Gastroesophageal sphincter (tissue), 4 donors: Measurements from ENCODE around the gene PRKN. TPM values are rescaled to one million over a fixed set of nuclear protein-coding genes. Genes with fewer than 3 reads are reported as not detected.
A peak's percentile ranks its signal among the peaks of the same experiment; 100 is the strongest.

Experiments
- ATAC-seq: fragments of 150-250 bp; one replicate; pipeline ENCODE4 v1.9.1; 2016; ENCODE audit warnings: mild to moderate bottlenecking, moderate library complexity
- H3K27ac ChIP-seq, 4 donors: fragments of 200-600 bp; sonication (generic) in 3 of 4; 1 replicate in 3 of 4; 2 replicates in 1 of 4; pipeline ENCODE4 v1.5.1; 2016 to 2019
- H3K27me3 ChIP-seq: fragments of 200-600 bp; sonication (generic); one replicate; pipeline ENCODE4 v1.5.1; 2019
- H3K36me3 ChIP-seq, 2 donors: fragments of 200-600 bp; sonication (generic); one replicate each; pipeline ENCODE4 v1.5.1; 2019; ENCODE audit warnings: control low read depth in 1 of 2
- H3K4me1 ChIP-seq, 3 donors: fragments of 200-600 bp; sonication (generic); 1 replicate in 2 of 3; 2 replicates in 1 of 3; pipeline ENCODE4 v1.5.1; 2016 to 2019; ENCODE audit warnings: control low read depth in 2 of 3
- H3K4me3 ChIP-seq, 2 donors: fragments of 200-600 bp; sonication (generic); one replicate each; pipeline ENCODE4 v1.5.1; 2019; ENCODE audit warnings: mild to moderate bottlenecking in 1 of 2, moderate library complexity in 1 of 2
- H3K9me3 ChIP-seq, 3 donors: fragments of 200-600 bp; sonication (generic); one replicate each; pipeline ENCODE4 v1.5.1; 2017 to 2019; ENCODE audit warnings: control low read depth in 2 of 3
- EP300 ChIP-seq: sonication (generic); formaldehyde crosslinking; IDR thresholded peaks from one replicate; pipeline ENCODE4 v1.6.1; 2017; ENCODE audit warnings: antibody characterized with exemption, mild to moderate bottlenecking
- POLR2A ChIP-seq, 2 donors: fragments of 450-650 bp; IDR thresholded peaks; one replicate each; pipeline ENCODE4 v1.6.1; 2017; ENCODE audit warnings: antibody characterized with exemption in 2 of 2, mild to moderate bottlenecking in 2 of 2, moderate library complexity in 1 of 2
- POLR2AphosphoS5 ChIP-seq: sonication (generic); formaldehyde crosslinking; IDR thresholded peaks from one replicate; pipeline ENCODE4 v1.6.1; 2017; ENCODE audit warnings: antibody characterized with exemption
- WGBS, 2 donors: methylation state at CpG; one replicate each; pipeline ENCODE4 v1.1.5; 2018; ENCODE audit warnings: low coverage in 1 of 2; 5-methylcytosine and 5-hydroxymethylcytosine counted together
- total RNA-seq, 4 donors: library from RNA; depleted of rRNA; stranded (reverse); fragments of >200 nt; gene quantifications; one replicate each; pipeline ENCODE4 v1.1.0, GENCODE V29; 2016
- TF ChIP-seq, protein P1 (sequence below), 4 experiments: fragments of 200-600 bp in 2 of 4; fragments of 450-650 bp in 2 of 4; sonication (generic) in 1 of 4; IDR thresholded peaks; one replicate each; pipeline ENCODE4 v1.5.1; 2017 to 2019; ENCODE audit warnings: antibody characterized with exemption in 4 of 4, mild to moderate bottlenecking in 2 of 4, moderate library complexity in 2 of 4

PRKN gene
- total RNA-seq, 4 donors from 2014 or later, result 8.4 to 58.6 (median 25.8) TPM

DNA sequence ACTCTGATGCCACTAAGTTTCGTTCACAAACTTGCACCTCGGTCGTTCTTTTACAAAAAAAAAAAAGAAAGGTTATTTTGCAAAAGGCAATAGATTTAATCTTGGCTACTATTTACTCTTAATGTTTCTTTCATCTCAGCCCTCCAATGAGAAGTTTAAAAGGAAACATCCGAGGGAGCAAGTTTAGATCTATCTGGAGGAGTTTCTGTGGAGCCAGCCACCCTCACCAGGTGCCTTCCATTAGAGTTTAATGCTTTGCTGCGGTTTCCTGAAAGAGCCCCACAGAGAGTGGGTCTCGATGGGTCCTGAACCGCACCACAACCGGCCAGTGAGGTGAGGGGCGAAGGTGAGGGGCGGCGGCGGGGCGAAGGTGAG lies 632 bp downstream of the PRKN start:
- peak; percentile 0 for ATAC-seq
- peak overlapping the region; percentile 78 to 94 for H3K4me3 ChIP-seq
- peaks cover 0 to 4% (median 0%) of the 10 kb centered on the region in 3 donors for H3K9me3 ChIP-seq
- 21 to 23% methylated on average over 5 of the region's 13 CpGs for WGBS, 2 donors
- H3K27me3 ChIP-seq, result no peaks in the 10 kb centered on the region
- H3K27ac ChIP-seq, result peak overlapping the region; percentile 55 to 91 (median 83)
- peaks cover 0 to 20% (median 7%) of the 10 kb centered on the region in 3 donors for H3K4me1 ChIP-seq
- TF ChIP-seq, protein P1, sequence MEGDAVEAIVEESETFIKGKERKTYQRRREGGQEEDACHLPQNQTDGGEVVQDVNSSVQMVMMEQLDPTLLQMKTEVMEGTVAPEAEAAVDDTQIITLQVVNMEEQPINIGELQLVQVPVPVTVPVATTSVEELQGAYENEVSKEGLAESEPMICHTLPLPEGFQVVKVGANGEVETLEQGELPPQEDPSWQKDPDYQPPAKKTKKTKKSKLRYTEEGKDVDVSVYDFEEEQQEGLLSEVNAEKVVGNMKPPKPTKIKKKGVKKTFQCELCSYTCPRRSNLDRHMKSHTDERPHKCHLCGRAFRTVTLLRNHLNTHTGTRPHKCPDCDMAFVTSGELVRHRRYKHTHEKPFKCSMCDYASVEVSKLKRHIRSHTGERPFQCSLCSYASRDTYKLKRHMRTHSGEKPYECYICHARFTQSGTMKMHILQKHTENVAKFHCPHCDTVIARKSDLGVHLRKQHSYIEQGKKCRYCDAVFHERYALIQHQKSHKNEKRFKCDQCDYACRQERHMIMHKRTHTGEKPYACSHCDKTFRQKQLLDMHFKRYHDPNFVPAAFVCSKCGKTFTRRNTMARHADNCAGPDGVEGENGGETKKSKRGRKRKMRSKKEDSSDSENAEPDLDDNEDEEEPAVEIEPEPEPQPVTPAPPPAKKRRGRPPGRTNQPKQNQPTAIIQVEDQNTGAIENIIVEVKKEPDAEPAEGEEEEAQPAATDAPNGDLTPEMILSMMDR (IDR thresholded peaks at IDR 0.05), result no peak
- TF ChIP-seq EP300, result no peak
- TF ChIP-seq POLR2AphosphoS5, result no peak
- TF ChIP-seq POLR2A (IDR thresholded peaks at IDR 0.05), result no peak
- H3K36me3 ChIP-seq, result no peaks in the 10 kb centered on the region

GRCh38 chr6:162722633-162723032 lies 4.9 kb downstream of the PRKN start:
- H3K27me3 ChIP-seq, result no peaks in the 10 kb centered on the region
- no peaks in the 10 kb centered on the region for H3K36me3 ChIP-seq
- H3K27ac ChIP-seq, result no peak overlapping the region
- peaks cover 0 to 12% (median 5%) of the 10 kb centered on the region in 3 donors for H3K4me1 ChIP-seq
- no peaks in the 10 kb centered on the region for H3K9me3 ChIP-seq
- no peak for ATAC-seq
- H3K4me3 ChIP-seq, result no peak overlapping the region
- TF ChIP-seq EP300, result no peak
- 96 to 100% methylated on average over 1 of the region's 1 CpG for WGBS, 2 donors

DNA sequence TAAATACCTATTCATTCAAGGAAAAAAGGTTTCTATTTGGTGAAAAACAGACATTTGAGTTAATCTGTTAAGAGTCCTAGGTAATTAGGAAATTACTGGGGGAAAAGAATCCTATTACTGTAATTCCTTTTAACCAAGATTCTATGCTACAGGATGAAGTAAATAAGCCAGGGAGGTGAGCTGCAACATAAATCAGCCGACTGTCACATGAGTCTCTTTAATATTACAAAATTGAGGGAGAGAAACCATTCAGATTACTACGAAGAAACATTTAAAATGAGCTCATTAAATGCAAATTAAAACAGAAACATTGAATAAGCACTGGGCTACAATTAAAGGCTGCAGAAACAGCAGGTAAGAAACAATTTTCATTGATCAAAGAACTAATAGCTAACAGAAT lies 5.3 kb downstream of the PRKN start:
- no peak for ATAC-seq
- no peak overlapping the region for H3K4me3 ChIP-seq
- H3K9me3 ChIP-seq, result no peaks in the 10 kb centered on the region
- 89 to 91% methylated on average over 2 of the region's 2 CpGs for WGBS, 2 donors
- H3K27me3 ChIP-seq, result no peaks in the 10 kb centered on the region
- TF ChIP-seq, protein P1 (IDR thresholded peaks at IDR 0.05), result no peak
- no peak for TF ChIP-seq POLR2A (IDR thresholded peaks at IDR 0.05)
- TF ChIP-seq POLR2AphosphoS5, result no peak
- TF ChIP-seq EP300, result no peak
- H3K36me3 ChIP-seq, result no peaks in the 10 kb centered on the region
- peaks cover 0 to 12% (median 5%) of the 10 kb centered on the region in 3 donors for H3K4me1 ChIP-seq
- H3K27ac ChIP-seq, result no peak overlapping the region

DNA sequence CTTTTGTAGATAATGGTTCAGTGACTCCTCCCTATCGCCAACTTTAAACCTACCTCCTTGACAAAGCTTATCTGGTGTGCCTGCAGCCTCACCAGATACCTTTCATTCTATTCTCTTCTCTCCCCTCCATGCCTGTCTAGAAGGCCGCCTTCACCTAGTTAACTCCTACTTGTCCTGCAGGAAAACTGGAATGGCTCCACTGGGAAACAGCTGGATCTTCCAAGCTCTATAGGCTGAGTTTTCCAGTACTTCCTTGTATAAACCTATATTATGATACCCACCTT lies 6.2 kb downstream of the PRKN start:
- Histone ChIP-seq H3K4me1 (peaks cover 0 to 6% (median under 1%) of the 10 kb centered on the region in 3 donors), H3K27me3 (no peaks in the 10 kb centered on the region), H3K27ac (no peak overlapping the region), H3K9me3 (no peaks in the 10 kb centered on the region), H3K36me3 (no peaks in the 10 kb centered on the region), H3K4me3 (no peak overlapping the region)
- no peak for ATAC-seq
- WGBS, 2 donors, result 100% methylated on average over 2 of the region's 2 CpGs
- no peak for TF ChIP-seq EP300
- TF ChIP-seq, protein P1 (IDR thresholded peaks at IDR 0.05), result no peak
- no peak for TF ChIP-seq POLR2AphosphoS5
- no peak for TF ChIP-seq POLR2A (IDR thresholded peaks at IDR 0.05)

GRCh38 chr6:162719528-162719927 lies 8.0 kb downstream of the PRKN start:
- Histone ChIP-seq H3K4me3 (no peak overlapping the region), H3K27ac (no peak overlapping the region), H3K27me3 (no peaks in the 10 kb centered on the region), H3K36me3 (no peaks in the 10 kb centered on the region), H3K4me1 (no peaks in the 10 kb centered on the region), H3K9me3 (no peaks in the 10 kb centered on the region)
- WGBS, 2 donors, result 100% methylated on average over 1 of the region's 1 CpG; no CpG with 5 or more reads in 1 of the 2 donors
- ATAC-seq, result no peak
- no peak for TF ChIP-seq POLR2A (IDR thresholded peaks at IDR 0.05)
- TF ChIP-seq, protein P1 (IDR thresholded peaks at IDR 0.05), result no peak
- TF ChIP-seq POLR2AphosphoS5, result no peak
- TF ChIP-seq EP300, result no peak

- Histone ChIP-seq H3K36me3 (no peaks in the 10 kb centered on the region), H3K27me3 (no peaks in the 10 kb centered on the region), H3K4me1 (no peaks in the 10 kb centered on the region), H3K4me3 (no peak overlapping the region), H3K9me3 (no peaks in the 10 kb centered on the region), H3K27ac (no peak overlapping the region)
- no peak for ATAC-seq
- WGBS, 2 donors, result 87 to 96% methylated on average over 5 to 6 of the region's 6 CpGs
- TF ChIP-seq EP300, result no peak
- no peak for TF ChIP-seq POLR2AphosphoS5
- TF ChIP-seq, protein P1 (IDR thresholded peaks at IDR 0.05), result no peak
- TF ChIP-seq POLR2A (IDR thresholded peaks at IDR 0.05), result no peak
Measured at GRCh38 chr6:162715601-162716000, 12.0 kb downstream of the PRKN start.
